ENCODE data around the gene DGKH.

DGKH gene

DNA sequence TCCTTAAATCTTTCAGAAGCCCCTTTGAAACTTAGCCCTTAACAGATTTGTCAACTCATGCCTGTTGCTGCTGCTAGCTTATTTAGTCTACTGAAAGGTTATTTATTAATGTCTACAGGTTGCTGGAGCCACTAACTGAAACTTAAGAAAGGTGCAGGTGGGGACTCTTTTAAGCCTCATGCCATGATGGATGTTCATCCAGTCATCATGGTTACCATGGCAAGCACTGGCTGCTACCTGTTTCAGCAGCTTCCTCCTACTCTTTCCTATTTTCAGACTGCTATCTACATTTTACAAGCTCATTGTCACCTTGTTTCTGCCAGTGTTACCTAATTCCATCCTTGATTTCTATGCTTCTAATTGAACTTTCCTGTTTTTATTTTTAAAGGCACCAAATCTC, 27.1 kb downstream of the DGKH start:
- Histone ChIP-seq H3K4me2 (ENCODE audit: insufficient read depth, low read length, poor library complexity, severe bottlenecking) (no peak overlapping the region), H4K91ac (ENCODE audit: low read depth, low read length, poor library complexity) (no peak overlapping the region), H3K4ac (ENCODE audit: low read length) (no peak overlapping the region), H3K27me3 (ENCODE audit: control insufficient read depth in 3 of 3, insufficient read depth in 3 of 3, low read depth in 1 of 3, low read length in 3 of 3) (no peaks in the 10 kb centered on the region), H3K4me1 (ENCODE audit: control insufficient read depth in 2 of 2, insufficient read depth in 1 of 2, low read depth in 1 of 2, low read length in 2 of 2) (peaks cover 0 to 1% of the 10 kb centered on the region in 2 donors), H3K9ac (ENCODE audit: low read depth, low read length, poor library complexity) (no peak overlapping the region), H3K23ac (ENCODE audit: low read depth, low read length, poor library complexity) (no peak overlapping the region), H2BK12ac (ENCODE audit: low read length) (no peak overlapping the region), H3K36me3 (replicated peaks in 1 of 2; ENCODE audit: control insufficient read depth in 2 of 2, insufficient read depth in 2 of 2, low read length in 2 of 2) (peaks cover 0 to 10% of the 10 kb centered on the region in 2 donors), H2BK15ac (ENCODE audit: low read length) (no peak overlapping the region), H3K9me3 (replicated peaks in 1 of 2; ENCODE audit: control insufficient read depth in 2 of 2, insufficient read depth in 1 of 2, low read depth in 1 of 2, low read length in 2 of 2) (no peaks in the 10 kb centered on the region), H2BK5ac (ENCODE audit: low read length) (no peak overlapping the region), H3K27ac (replicated peaks; ENCODE audit: low read length) (no peak overlapping the region), H3K79me1 (ENCODE audit: low read depth, low read length) (peaks cover 2% of the 10 kb centered on the region), H3K14ac (ENCODE audit: low read length) (no peak overlapping the region), H4K8ac (ENCODE audit: low read depth, low read length) (no peak overlapping the region), H2BK120ac (ENCODE audit: low read depth, low read length) (no peak overlapping the region), H2AFZ (ENCODE audit: low read length) (no peak overlapping the region), H2AK5ac (ENCODE audit: low read depth, low read length) (no peak overlapping the region), H3K18ac (ENCODE audit: low read length) (no peak overlapping the region), H3K4me3 (ENCODE audit: low read length in 2 of 2) (no peak overlapping the region)
- no peak for DNase-seq (ENCODE audit: low spot score)

- Histone ChIP-seq H3K14ac (ENCODE audit: low read length) (no peak overlapping the region), H3K18ac (ENCODE audit: low read length) (no peak overlapping the region), H2AK5ac (ENCODE audit: low read depth, low read length) (no peak overlapping the region), H3K9me3 (replicated peaks in 1 of 2; ENCODE audit: control insufficient read depth in 2 of 2, insufficient read depth in 1 of 2, low read depth in 1 of 2, low read length in 2 of 2) (peaks cover 0 to 6% of the 10 kb centered on the region in 2 donors), H2BK15ac (ENCODE audit: low read length) (no peak overlapping the region), H3K27ac (replicated peaks; ENCODE audit: low read length) (no peak overlapping the region), H2BK12ac (ENCODE audit: low read length) (no peak overlapping the region), H2AFZ (ENCODE audit: low read length) (no peak overlapping the region), H3K4me3 (ENCODE audit: low read length in 2 of 2) (no peak overlapping the region), H3K36me3 (replicated peaks in 1 of 2; ENCODE audit: control insufficient read depth in 2 of 2, insufficient read depth in 2 of 2, low read length in 2 of 2) (peaks cover 0 to 11% of the 10 kb centered on the region in 2 donors), H3K4me1 (ENCODE audit: control insufficient read depth in 2 of 2, insufficient read depth in 1 of 2, low read depth in 1 of 2, low read length in 2 of 2) (peaks cover 0 to 1% of the 10 kb centered on the region in 2 donors), H4K8ac (ENCODE audit: low read depth, low read length) (no peak overlapping the region), H3K23ac (ENCODE audit: low read depth, low read length, poor library complexity) (no peak overlapping the region), H3K4me2 (ENCODE audit: insufficient read depth, low read length, poor library complexity, severe bottlenecking) (no peak overlapping the region), H3K4ac (ENCODE audit: low read length) (no peak overlapping the region), H2BK5ac (ENCODE audit: low read length) (no peak overlapping the region), H3K27me3 (ENCODE audit: control insufficient read depth in 3 of 3, insufficient read depth in 3 of 3, low read depth in 1 of 3, low read length in 3 of 3) (no peaks in the 10 kb centered on the region), H3K79me1 (ENCODE audit: low read depth, low read length) (peaks cover 2% of the 10 kb centered on the region), H2BK120ac (ENCODE audit: low read depth, low read length) (no peak overlapping the region), H4K91ac (ENCODE audit: low read depth, low read length, poor library complexity) (no peak overlapping the region), H3K9ac (ENCODE audit: low read depth, low read length, poor library complexity) (no peak overlapping the region)
- WGBS, 2 donors (ENCODE audit: extremely low coverage in 2 of 2, insufficient read length in 2 of 2, insufficient replicate concordance in 1 of 2), result no CpG with 5 or more reads among the region's 3 CpGs
- no peak for DNase-seq (ENCODE audit: low spot score)
Observed at GRCh38 chr13:42076309-42076713, 27.9 kb downstream of the DGKH start.

DNA sequence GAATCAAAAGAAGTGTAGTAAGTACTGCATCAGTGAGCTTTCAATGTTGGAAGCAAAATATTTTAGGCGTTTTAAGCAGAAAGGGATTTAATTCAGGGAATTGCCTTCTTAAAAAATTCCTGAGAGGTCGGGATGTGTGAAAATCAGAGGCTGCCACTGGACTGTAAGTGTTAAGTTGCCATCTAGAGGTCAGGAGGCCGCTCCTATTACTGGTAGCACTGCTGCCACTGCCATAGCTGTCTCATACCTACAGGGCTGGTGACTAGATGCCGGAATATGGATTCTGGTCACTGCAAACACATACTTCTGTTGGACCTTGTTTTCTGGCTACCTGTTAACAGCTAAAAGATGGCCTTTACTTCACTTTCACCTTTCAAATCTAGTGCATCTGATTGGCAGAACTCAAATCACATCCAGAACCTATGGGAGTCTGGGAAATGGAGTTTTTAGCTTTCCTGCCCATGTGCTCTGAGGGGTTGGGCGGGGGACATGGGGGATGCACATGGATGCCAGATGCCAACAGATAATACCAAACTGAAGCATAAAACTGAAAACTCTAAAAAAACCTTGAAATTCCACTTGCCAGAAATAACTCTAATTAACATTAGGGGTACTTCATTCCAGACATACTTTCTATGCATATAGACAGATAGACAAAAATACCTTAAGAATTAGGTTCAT, 29.8 kb downstream of the DGKH start:
- Histone ChIP-seq H3K4me2 (ENCODE audit: insufficient read depth, low read length, poor library complexity, severe bottlenecking) (no peak overlapping the region), H2BK120ac (ENCODE audit: low read depth, low read length) (no peak overlapping the region), H2AK5ac (ENCODE audit: low read depth, low read length) (no peak overlapping the region), H4K91ac (ENCODE audit: low read depth, low read length, poor library complexity) (no peak overlapping the region), H3K27ac (replicated peaks; ENCODE audit: low read length) (no peak overlapping the region), H3K18ac (ENCODE audit: low read length) (no peak overlapping the region), H2AFZ (ENCODE audit: low read length) (no peak overlapping the region), H3K4me1 (ENCODE audit: control insufficient read depth in 2 of 2, insufficient read depth in 1 of 2, low read depth in 1 of 2, low read length in 2 of 2) (peaks cover 0 to 1% of the 10 kb centered on the region in 2 donors), H2BK15ac (ENCODE audit: low read length) (no peak overlapping the region), H3K4me3 (ENCODE audit: low read length in 2 of 2) (no peak overlapping the region), H3K4ac (ENCODE audit: low read length) (no peak overlapping the region), H3K27me3 (ENCODE audit: control insufficient read depth in 3 of 3, insufficient read depth in 3 of 3, low read depth in 1 of 3, low read length in 3 of 3) (no peaks in the 10 kb centered on the region), H3K36me3 (replicated peaks in 1 of 2; ENCODE audit: control insufficient read depth in 2 of 2, insufficient read depth in 2 of 2, low read length in 2 of 2) (peaks cover 0 to 8% of the 10 kb centered on the region in 2 donors), H3K9ac (ENCODE audit: low read depth, low read length, poor library complexity) (no peak overlapping the region), H2BK5ac (ENCODE audit: low read length) (no peak overlapping the region), H2BK12ac (ENCODE audit: low read length) (no peak overlapping the region), H3K23ac (ENCODE audit: low read depth, low read length, poor library complexity) (no peak overlapping the region), H3K79me1 (ENCODE audit: low read depth, low read length) (peaks cover 2% of the 10 kb centered on the region), H4K8ac (ENCODE audit: low read depth, low read length) (no peak overlapping the region), H3K14ac (ENCODE audit: low read length) (no peak overlapping the region), H3K9me3 (replicated peaks in 1 of 2; ENCODE audit: control insufficient read depth in 2 of 2, insufficient read depth in 1 of 2, low read depth in 1 of 2, low read length in 2 of 2) (peaks cover 2 to 16% of the 10 kb centered on the region in 2 donors)
- WGBS, 2 donors (ENCODE audit: extremely low coverage in 2 of 2, insufficient read length in 2 of 2, insufficient replicate concordance in 1 of 2), result no CpG with 5 or more reads among the region's 5 CpGs
- no peak for DNase-seq (ENCODE audit: low spot score)

DNA sequence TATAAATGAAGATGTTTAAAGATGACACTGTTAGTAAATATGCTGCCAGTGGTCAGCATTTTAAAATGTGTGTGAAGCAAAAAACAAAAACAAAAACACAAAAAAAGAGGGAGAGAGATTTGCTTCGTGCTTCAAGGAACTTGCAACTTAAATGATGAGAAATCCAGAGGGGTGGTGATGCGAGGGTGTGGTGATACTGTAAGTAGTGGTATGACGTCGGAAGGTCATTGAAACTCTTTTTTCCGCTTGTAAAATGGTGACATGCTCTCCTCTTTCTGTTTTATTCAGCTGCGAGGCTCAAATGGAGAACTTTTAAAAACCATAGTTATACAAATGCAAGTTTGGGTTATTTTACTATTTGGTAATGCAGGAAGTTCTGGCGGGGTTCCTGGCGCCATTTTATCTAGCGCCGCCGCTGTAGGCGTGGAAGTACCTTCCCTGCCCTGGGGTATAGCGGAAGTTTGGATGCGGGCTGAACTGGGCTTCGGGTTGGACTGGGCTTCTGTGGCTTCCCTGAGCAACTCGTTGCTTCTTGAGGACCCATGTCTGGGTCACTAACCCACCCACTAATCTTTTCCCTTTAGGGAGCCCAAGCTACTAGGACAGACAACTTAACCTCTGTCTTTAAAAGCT, 34.8 kb downstream of the DGKH start:
- Histone ChIP-seq H3K18ac (ENCODE audit: low read length) (no peak overlapping the region), H3K79me1 (ENCODE audit: low read depth, low read length) (no peaks in the 10 kb centered on the region), H2BK15ac (ENCODE audit: low read length) (no peak overlapping the region), H4K91ac (ENCODE audit: low read depth, low read length, poor library complexity) (no peak overlapping the region), H2BK120ac (ENCODE audit: low read depth, low read length) (no peak overlapping the region), H2BK5ac (ENCODE audit: low read length) (no peak overlapping the region), H4K8ac (ENCODE audit: low read depth, low read length) (no peak overlapping the region), H2AFZ (ENCODE audit: low read length) (no peak overlapping the region), H3K4me2 (ENCODE audit: insufficient read depth, low read length, poor library complexity, severe bottlenecking) (no peak overlapping the region), H2BK12ac (ENCODE audit: low read length) (no peak overlapping the region), H3K4me3 (ENCODE audit: low read length in 2 of 2) (no peak overlapping the region), H3K23ac (ENCODE audit: low read depth, low read length, poor library complexity) (no peak overlapping the region), H3K4ac (ENCODE audit: low read length) (no peak overlapping the region), H3K9me3 (replicated peaks in 1 of 2; ENCODE audit: control insufficient read depth in 2 of 2, insufficient read depth in 1 of 2, low read depth in 1 of 2, low read length in 2 of 2) (peaks cover 2 to 27% of the 10 kb centered on the region in 2 donors), H3K27me3 (ENCODE audit: control insufficient read depth in 3 of 3, insufficient read depth in 3 of 3, low read depth in 1 of 3, low read length in 3 of 3) (no peaks in the 10 kb centered on the region), H3K9ac (ENCODE audit: low read depth, low read length, poor library complexity) (no peak overlapping the region), H2AK5ac (ENCODE audit: low read depth, low read length) (no peak overlapping the region), H3K4me1 (ENCODE audit: control insufficient read depth in 2 of 2, insufficient read depth in 1 of 2, low read depth in 1 of 2, low read length in 2 of 2) (peaks cover 0 to under 1% of the 10 kb centered on the region in 2 donors), H3K36me3 (replicated peaks in 1 of 2; ENCODE audit: control insufficient read depth in 2 of 2, insufficient read depth in 2 of 2, low read length in 2 of 2) (peaks cover 0 to 8% of the 10 kb centered on the region in 2 donors), H3K27ac (replicated peaks; ENCODE audit: low read length) (no peak overlapping the region), H3K14ac (ENCODE audit: low read length) (no peak overlapping the region)
- no CpG with 5 or more reads among the region's 16 CpGs for WGBS, 2 donors (ENCODE audit: extremely low coverage in 2 of 2, insufficient read length in 2 of 2, insufficient replicate concordance in 1 of 2)
- no peak for DNase-seq (ENCODE audit: low spot score)

Measured in neuronal stem cell (in vitro differentiated cells).